AML-193 (cell line): ENCODE results near the gene NCAPH2.

Source experiments
- DNase-seq, 2 experiments: peaks; one replicate each; lab custom pipeline; 2025; lab: John Stamatoyannopoulos, UW

The NCAPH2 gene

GRCh38 chr22:50548921-50549790, 41.1 kb downstream of the NCAPH2 start:
- DNase-seq = no peak

GRCh38 chr22:50550395-50550794, 42.4 kb downstream of the NCAPH2 start:
- DNase-seq = no peak

GRCh38 chr22:50551160-50551752, 43.2 kb downstream of the NCAPH2 start:
- no peak for DNase-seq

GRCh38 chr22:50553310-50553709, 45.3 kb downstream of the NCAPH2 start:
- no peak for DNase-seq

GRCh38 chr22:50556703-50557102, 48.7 kb downstream of the NCAPH2 start:
- DNase-seq = no peak

- DNase-seq = no peak
Observed at GRCh38 chr22:50560034-50560433, 52.0 kb downstream of the NCAPH2 start.

GRCh38 chr22:50561401-50562358, 53.7 kb downstream of the NCAPH2 start:
- no peak for DNase-seq

GRCh38 chr22:50562523-50563412, 54.7 kb downstream of the NCAPH2 start, which contains the start of gene SYCE3:
Gene SYCE3, minus strand, starts transcription at chr22:50562919. Its CDS starts 6,514 bp downstream, at chr22:50556405.
- peak; percentile 84 to 90 for DNase-seq

GRCh38 chr22:50563413-50564160, 55.6 kb downstream of the NCAPH2 start:
- no peak for DNase-seq

- no peak for DNase-seq
Observed at GRCh38 chr22:50564289-50564688, 56.3 kb downstream of the NCAPH2 start.

GRCh38 chr22:50567721-50568252, 59.8 kb downstream of the NCAPH2 start:
- no peak for DNase-seq

- DNase-seq = no peak
Observed at GRCh38 chr22:50568626-50569025, 60.6 kb downstream of the NCAPH2 start.

- no peak for DNase-seq
Observed at GRCh38 chr22:50569041-50569459, 61.0 kb downstream of the NCAPH2 start.

- DNase-seq = no peak
Observed at GRCh38 chr22:50569896-50570535, 62.0 kb downstream of the NCAPH2 start.

- DNase-seq = no peak
Observed at GRCh38 chr22:50570861-50571260, 62.8 kb downstream of the NCAPH2 start.

GRCh38 chr22:50571264-50572175, 63.5 kb downstream of the NCAPH2 start:
- DNase-seq = no peak

GRCh38 chr22:50572965-50573364, 64.9 kb downstream of the NCAPH2 start:
- DNase-seq = no peak
